ENCODE results near the gene CCDC18.
"Not testable (repeated sequence)": the region's sequence is repeated elsewhere in the genome, so short reads cannot be mapped to it uniquely, and the experiment has no call there.

The CCDC18 gene

DNA sequence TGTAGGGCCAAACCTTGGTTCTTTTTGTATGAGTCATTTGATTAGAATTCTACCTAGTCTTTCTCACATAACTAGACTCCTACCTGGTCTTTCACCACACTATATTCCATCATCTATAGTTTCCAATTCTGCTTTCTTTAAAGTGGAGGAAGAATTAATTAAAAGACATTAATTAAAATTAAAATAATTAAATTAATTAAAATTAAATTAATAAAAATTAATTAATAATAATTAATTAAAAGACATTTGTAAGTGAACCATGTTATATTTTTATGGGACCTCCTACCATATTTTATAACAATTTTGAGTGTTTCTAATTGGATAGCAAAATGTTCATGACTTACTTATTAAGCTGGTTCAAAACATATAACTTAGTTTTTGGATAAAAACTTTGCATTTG, 77.4 kb downstream of the CCDC18 start:
- Histone ChIP-seq H2BK12ac (ENCODE audit: low read length) (no peak overlapping the region), H2BK120ac (ENCODE audit: low read depth, low read length) (no peak overlapping the region), H3K4ac (ENCODE audit: low read length) (no peak overlapping the region), H3K4me2 (ENCODE audit: insufficient read depth, low read length, poor library complexity, severe bottlenecking) (no peak overlapping the region), H3K4me3 (ENCODE audit: low read length in 2 of 2) (no peak overlapping the region), H2BK5ac (ENCODE audit: low read length) (no peak overlapping the region), H3K27ac (replicated peaks; ENCODE audit: low read length) (no peak overlapping the region), H3K9ac (ENCODE audit: low read depth, low read length, poor library complexity) (no peak overlapping the region), H3K4me1 (ENCODE audit: control insufficient read depth in 2 of 2, insufficient read depth in 1 of 2, low read depth in 1 of 2, low read length in 2 of 2) (no peaks in the 10 kb centered on the region), H3K79me1 (ENCODE audit: low read depth, low read length) (no peaks in the 10 kb centered on the region), H4K91ac (ENCODE audit: low read depth, low read length, poor library complexity) (no peak overlapping the region), H3K23ac (ENCODE audit: low read depth, low read length, poor library complexity) (no peak overlapping the region), H3K9me3 (replicated peaks in 1 of 2; ENCODE audit: control insufficient read depth in 2 of 2, insufficient read depth in 1 of 2, low read depth in 1 of 2, low read length in 2 of 2) (peaks cover 5 to 19% of the 10 kb centered on the region in 2 donors), H2AFZ (ENCODE audit: low read length) (no peak overlapping the region), H3K27me3 (ENCODE audit: control insufficient read depth in 3 of 3, insufficient read depth in 3 of 3, low read depth in 1 of 3, low read length in 3 of 3) (no peaks in the 10 kb centered on the region), H3K14ac (ENCODE audit: low read length) (no peak overlapping the region), H2BK15ac (ENCODE audit: low read length) (no peak overlapping the region), H2AK5ac (ENCODE audit: low read depth, low read length) (no peak overlapping the region), H3K18ac (ENCODE audit: low read length) (no peak overlapping the region), H3K36me3 (replicated peaks in 1 of 2; ENCODE audit: control insufficient read depth in 2 of 2, insufficient read depth in 2 of 2, low read length in 2 of 2) (peaks cover 7 to 65% of the 10 kb centered on the region in 2 donors), H4K8ac (ENCODE audit: low read depth, low read length) (no peak overlapping the region)
- no peak for DNase-seq (ENCODE audit: low spot score)

DNA sequence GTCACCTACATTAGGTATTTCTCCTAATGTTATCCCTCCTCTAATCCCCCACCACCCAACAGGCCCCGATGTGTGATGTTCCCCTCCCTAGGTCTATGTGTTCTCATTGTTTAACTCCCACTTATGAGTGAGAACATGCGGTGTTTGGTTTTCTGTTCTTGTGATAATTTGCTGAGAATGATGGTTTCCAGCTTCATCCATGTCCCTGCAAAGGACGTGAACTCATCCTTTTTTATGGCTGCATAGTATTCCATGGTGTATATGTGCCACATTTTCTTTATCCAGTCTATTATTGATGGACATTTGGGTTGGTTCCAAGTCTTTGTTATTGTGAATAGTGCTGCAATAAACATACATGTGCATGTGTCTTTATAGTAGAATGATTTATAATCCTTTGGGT, 80.2 kb downstream of the CCDC18 start:
- H3K27me3 ChIP-seq (ENCODE audit: control insufficient read depth in 3 of 3, insufficient read depth in 3 of 3, low read depth in 1 of 3, low read length in 3 of 3); H2BK15ac ChIP-seq (ENCODE audit: low read length); H3K27ac ChIP-seq (replicated peaks; ENCODE audit: low read length); H3K4ac ChIP-seq (ENCODE audit: low read length); DNase-seq (ENCODE audit: low spot score); H3K4me2 ChIP-seq (ENCODE audit: insufficient read depth, low read length, poor library complexity, severe bottlenecking); H3K18ac ChIP-seq (ENCODE audit: low read length); H4K8ac ChIP-seq (ENCODE audit: low read depth, low read length); H4K91ac ChIP-seq (ENCODE audit: low read depth, low read length, poor library complexity); H3K9ac ChIP-seq (ENCODE audit: low read depth, low read length, poor library complexity); H2BK12ac ChIP-seq (ENCODE audit: low read length); H3K23ac ChIP-seq (ENCODE audit: low read depth, low read length, poor library complexity); H3K79me1 ChIP-seq (ENCODE audit: low read depth, low read length); H2BK5ac ChIP-seq (ENCODE audit: low read length); H2AFZ ChIP-seq (ENCODE audit: low read length); H3K14ac ChIP-seq (ENCODE audit: low read length); H3K4me1 ChIP-seq (ENCODE audit: control insufficient read depth in 2 of 2, insufficient read depth in 1 of 2, low read depth in 1 of 2, low read length in 2 of 2); H2BK120ac ChIP-seq (ENCODE audit: low read depth, low read length); H2AK5ac ChIP-seq (ENCODE audit: low read depth, low read length); H3K4me3 ChIP-seq (ENCODE audit: low read length in 2 of 2): not testable (repeated sequence)
- peaks cover 11 to 75% of the 10 kb centered on the region in 2 donors for H3K36me3 ChIP-seq (replicated peaks in 1 of 2; ENCODE audit: control insufficient read depth in 2 of 2, insufficient read depth in 2 of 2, low read length in 2 of 2)
- WGBS, 2 donors (ENCODE audit: extremely low coverage in 2 of 2, insufficient read length in 2 of 2, insufficient replicate concordance in 1 of 2): no CpG with 5 or more reads among the region's 3 CpGs
- H3K9me3 ChIP-seq (replicated peaks in 1 of 2; ENCODE audit: control insufficient read depth in 2 of 2, insufficient read depth in 1 of 2, low read depth in 1 of 2, low read length in 2 of 2): peaks cover 12 to 44% of the 10 kb centered on the region in 2 donors

DNA sequence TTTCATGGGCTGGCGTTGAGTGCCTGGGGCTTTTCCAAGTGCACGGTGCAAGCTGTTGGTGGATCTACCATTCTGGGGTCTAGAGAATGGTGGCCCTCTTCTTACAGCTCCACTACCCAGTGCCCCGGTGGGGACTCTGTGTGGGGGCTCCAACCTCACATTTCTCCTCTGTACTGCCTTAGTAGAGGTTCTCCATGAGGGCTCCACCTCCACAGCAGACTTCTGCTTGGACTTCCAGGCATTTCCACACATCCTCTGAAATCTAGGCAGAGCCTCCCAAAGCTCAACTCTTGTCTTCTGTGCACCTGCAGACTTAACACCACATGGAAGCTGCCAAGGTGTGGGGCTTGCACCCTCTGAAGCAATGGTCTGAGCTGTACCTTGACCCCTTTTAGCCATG, 82.1 kb downstream of the CCDC18 start:
- peaks cover 10 to 67% of the 10 kb centered on the region in 2 donors for H3K36me3 ChIP-seq (replicated peaks in 1 of 2; ENCODE audit: control insufficient read depth in 2 of 2, insufficient read depth in 2 of 2, low read length in 2 of 2)
- no CpG with 5 or more reads among the region's 3 CpGs for WGBS, 2 donors (ENCODE audit: extremely low coverage in 2 of 2, insufficient read length in 2 of 2, insufficient replicate concordance in 1 of 2)

DNA sequence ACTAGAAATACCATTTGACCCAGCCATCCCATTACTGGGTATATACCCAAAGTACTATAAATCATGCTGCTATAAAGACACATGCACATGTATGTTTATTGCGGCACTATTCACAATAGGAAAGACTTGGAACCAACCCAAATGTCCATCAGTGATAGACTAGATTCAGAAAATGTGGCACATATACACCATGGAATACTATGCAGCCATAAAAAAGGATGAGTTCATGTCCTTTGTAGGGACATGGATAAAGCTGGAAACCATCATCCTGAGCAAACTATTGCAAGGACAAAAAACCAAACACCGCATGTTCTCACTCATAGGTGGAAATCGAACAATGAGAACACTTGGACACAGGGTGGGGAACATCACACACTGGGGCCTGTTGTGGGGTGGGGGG, 88.4 kb downstream of the CCDC18 start:
- H4K8ac ChIP-seq (ENCODE audit: low read depth, low read length); H3K14ac ChIP-seq (ENCODE audit: low read length); H3K4me1 ChIP-seq (ENCODE audit: control insufficient read depth in 2 of 2, insufficient read depth in 1 of 2, low read depth in 1 of 2, low read length in 2 of 2); H3K18ac ChIP-seq (ENCODE audit: low read length); H3K27ac ChIP-seq (replicated peaks; ENCODE audit: low read length); H3K9ac ChIP-seq (ENCODE audit: low read depth, low read length, poor library complexity); H3K4me3 ChIP-seq (ENCODE audit: low read length in 2 of 2); H3K4me2 ChIP-seq (ENCODE audit: insufficient read depth, low read length, poor library complexity, severe bottlenecking); H3K79me1 ChIP-seq (ENCODE audit: low read depth, low read length); H2BK15ac ChIP-seq (ENCODE audit: low read length); H2BK120ac ChIP-seq (ENCODE audit: low read depth, low read length); H3K4ac ChIP-seq (ENCODE audit: low read length); H3K23ac ChIP-seq (ENCODE audit: low read depth, low read length, poor library complexity); H2AK5ac ChIP-seq (ENCODE audit: low read depth, low read length); H2AFZ ChIP-seq (ENCODE audit: low read length); H2BK5ac ChIP-seq (ENCODE audit: low read length); DNase-seq (ENCODE audit: low spot score); H2BK12ac ChIP-seq (ENCODE audit: low read length); H4K91ac ChIP-seq (ENCODE audit: low read depth, low read length, poor library complexity); H3K27me3 ChIP-seq (ENCODE audit: control insufficient read depth in 3 of 3, insufficient read depth in 3 of 3, low read depth in 1 of 3, low read length in 3 of 3): not testable (repeated sequence)
- Histone ChIP-seq H3K9me3 (replicated peaks in 1 of 2; ENCODE audit: control insufficient read depth in 2 of 2, insufficient read depth in 1 of 2, low read depth in 1 of 2, low read length in 2 of 2) (peaks cover 3 to 15% of the 10 kb centered on the region in 2 donors), H3K36me3 (replicated peaks in 1 of 2; ENCODE audit: control insufficient read depth in 2 of 2, insufficient read depth in 2 of 2, low read length in 2 of 2) (peaks cover 2 to 20% of the 10 kb centered on the region in 2 donors)
- WGBS, 2 donors (ENCODE audit: extremely low coverage in 2 of 2, insufficient read length in 2 of 2, insufficient replicate concordance in 1 of 2): no CpG with 5 or more reads among the region's 3 CpGs

More for the DNA sequence above, 82.1 kb downstream of the CCDC18 start:
- Histone ChIP-seq H3K79me1 (ENCODE audit: low read depth, low read length) (no peaks in the 10 kb centered on the region), H3K4me3 (ENCODE audit: low read length in 2 of 2) (no peak overlapping the region), H2BK5ac (ENCODE audit: low read length) (no peak overlapping the region), H3K18ac (ENCODE audit: low read length) (no peak overlapping the region), H2AK5ac (ENCODE audit: low read depth, low read length) (no peak overlapping the region), H3K4me1 (ENCODE audit: control insufficient read depth in 2 of 2, insufficient read depth in 1 of 2, low read depth in 1 of 2, low read length in 2 of 2) (no peaks in the 10 kb centered on the region), H3K9ac (ENCODE audit: low read depth, low read length, poor library complexity) (no peak overlapping the region), H3K9me3 (replicated peaks in 1 of 2; ENCODE audit: control insufficient read depth in 2 of 2, insufficient read depth in 1 of 2, low read depth in 1 of 2, low read length in 2 of 2) (peaks cover 12 to 44% of the 10 kb centered on the region in 2 donors), H3K4me2 (ENCODE audit: insufficient read depth, low read length, poor library complexity, severe bottlenecking) (no peak overlapping the region), H3K14ac (ENCODE audit: low read length) (no peak overlapping the region), H4K8ac (ENCODE audit: low read depth, low read length) (no peak overlapping the region), H4K91ac (ENCODE audit: low read depth, low read length, poor library complexity) (no peak overlapping the region), H2BK120ac (ENCODE audit: low read depth, low read length) (no peak overlapping the region), H3K23ac (ENCODE audit: low read depth, low read length, poor library complexity) (no peak overlapping the region), H2BK15ac (ENCODE audit: low read length) (no peak overlapping the region), H2AFZ (ENCODE audit: low read length) (no peak overlapping the region), H3K27me3 (ENCODE audit: control insufficient read depth in 3 of 3, insufficient read depth in 3 of 3, low read depth in 1 of 3, low read length in 3 of 3) (no peaks in the 10 kb centered on the region), H3K27ac (replicated peaks; ENCODE audit: low read length) (no peak overlapping the region), H3K4ac (ENCODE audit: low read length) (no peak overlapping the region), H2BK12ac (ENCODE audit: low read length) (no peak overlapping the region)
- DNase-seq (ENCODE audit: low spot score): no peak
